Measurements from ENCODE around the gene TMSB10.
A peak's percentile ranks its signal among the peaks of the same experiment; 100 is the strongest.

TMSB10 gene

DNA sequence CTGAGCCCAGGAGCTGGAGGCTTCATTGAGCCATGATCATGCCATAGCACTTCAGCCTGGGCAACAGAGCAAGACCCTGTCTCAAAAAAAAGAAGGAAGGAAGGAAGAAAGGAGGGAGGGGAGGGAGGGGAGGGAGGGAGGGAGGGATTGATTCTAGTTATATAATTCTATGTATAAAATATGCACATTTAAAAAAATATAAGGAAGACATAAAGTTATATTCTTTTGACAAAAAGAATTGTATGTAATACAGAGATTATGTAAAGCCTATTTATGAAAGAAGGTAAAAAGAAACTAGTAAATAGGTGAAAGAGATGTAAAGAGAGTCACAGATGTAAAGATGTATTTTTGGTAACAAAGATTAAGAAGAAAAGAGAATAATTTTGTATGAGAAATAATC, 17.6 kb downstream of the TMSB10 start:
- TF ChIP-seq, protein P1, sequence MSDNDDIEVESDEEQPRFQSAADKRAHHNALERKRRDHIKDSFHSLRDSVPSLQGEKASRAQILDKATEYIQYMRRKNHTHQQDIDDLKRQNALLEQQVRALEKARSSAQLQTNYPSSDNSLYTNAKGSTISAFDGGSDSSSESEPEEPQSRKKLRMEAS (IDR thresholded peaks at IDR 0.05; ENCODE audit: low read depth, low read length), result no peak
- no peak for TF ChIP-seq POLR2A (IDR thresholded peaks at IDR 0.05; ENCODE audit: extremely low read depth, insufficient read length)
- no peak for TF ChIP-seq CTCF (IDR thresholded peaks at IDR 0.05; ENCODE audit: low read depth, low read length)
- TF ChIP-seq MYC (IDR thresholded peaks at IDR 0.05; ENCODE audit: low read depth, low read length), result no peak
- no peak for DNase-seq (ENCODE audit: low read depth)
- H3K4me3 ChIP-seq (ENCODE audit: low read depth, low read length), result no peak overlapping the region

GRCh38 chr2:84924173-84925106, 19.0 kb downstream of the TMSB10 start:
- no peak overlapping the region for H3K4me3 ChIP-seq (ENCODE audit: low read depth, low read length)
- peak; percentile 57 for DNase-seq (ENCODE audit: low read depth)
- no peak for TF ChIP-seq POLR2A (IDR thresholded peaks at IDR 0.05; ENCODE audit: extremely low read depth, insufficient read length)
- TF ChIP-seq, protein P1 (IDR thresholded peaks at IDR 0.05; ENCODE audit: low read depth, low read length), result no peak

GRCh38 chr2:84925336-84925723, 19.9 kb downstream of the TMSB10 start:
- no peak overlapping the region for H3K4me3 ChIP-seq (ENCODE audit: low read depth, low read length)
- no peak for DNase-seq (ENCODE audit: low read depth)
- TF ChIP-seq, protein P1 (IDR thresholded peaks at IDR 0.05; ENCODE audit: low read depth, low read length), result no peak
- TF ChIP-seq MYC (IDR thresholded peaks at IDR 0.05; ENCODE audit: low read depth, low read length) (no peak), POLR2A (IDR thresholded peaks at IDR 0.05; ENCODE audit: extremely low read depth, insufficient read length) (no peak), CTCF (IDR thresholded peaks at IDR 0.05; ENCODE audit: low read depth, low read length) (no peak)

DNA sequence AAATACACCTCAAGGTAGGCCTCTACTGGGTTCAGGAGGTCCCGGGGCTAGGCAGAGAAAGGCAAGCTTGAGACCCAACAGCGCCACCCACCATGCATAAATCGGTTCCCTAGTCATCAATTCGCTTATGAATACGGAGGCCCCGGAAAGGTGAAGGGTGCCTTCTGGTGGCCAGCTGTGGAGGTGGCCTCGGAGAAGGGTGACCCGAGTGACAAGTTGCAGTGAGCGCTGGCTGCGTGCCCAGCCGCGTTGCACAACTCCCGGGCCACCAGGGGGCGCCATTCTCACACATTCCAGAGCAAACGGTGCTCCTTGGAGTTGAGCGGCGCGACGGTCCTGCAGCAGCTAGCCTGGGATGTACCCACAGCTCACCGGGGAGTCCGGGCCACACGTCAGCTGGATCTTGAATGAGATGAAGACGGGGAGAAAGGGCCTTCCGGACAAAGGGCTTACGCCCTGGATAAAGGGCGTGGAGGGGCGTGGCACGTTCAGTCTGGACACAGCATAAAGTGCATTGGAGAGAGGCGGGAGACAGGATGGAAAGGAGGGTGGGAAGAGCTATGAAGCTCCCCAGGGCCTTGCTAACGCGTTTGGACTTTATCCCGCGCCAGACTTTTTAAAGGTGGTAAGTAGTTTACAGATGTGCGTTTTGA, 20.4 kb downstream of the TMSB10 start:
- H3K4me3 ChIP-seq (ENCODE audit: low read depth, low read length), result no peak overlapping the region
- DNase-seq (ENCODE audit: low read depth), result peak; percentile 99
- TF ChIP-seq, protein P1 (IDR thresholded peaks at IDR 0.05; ENCODE audit: low read depth, low read length), result peak; percentile 85
- peak; percentile 98 for TF ChIP-seq CTCF (IDR thresholded peaks at IDR 0.05; ENCODE audit: low read depth, low read length)
- no peak for TF ChIP-seq POLR2A (IDR thresholded peaks at IDR 0.05; ENCODE audit: extremely low read depth, insufficient read length)
- TF ChIP-seq MYC (IDR thresholded peaks at IDR 0.05; ENCODE audit: low read depth, low read length), result peak; percentile 88

GRCh38 chr2:84927275-84927627, 21.8 kb downstream of the TMSB10 start:
- no peak for TF ChIP-seq CTCF (IDR thresholded peaks at IDR 0.05; ENCODE audit: low read depth, low read length)
- TF ChIP-seq POLR2A (IDR thresholded peaks at IDR 0.05; ENCODE audit: extremely low read depth, insufficient read length), result no peak
- no peak for TF ChIP-seq MYC (IDR thresholded peaks at IDR 0.05; ENCODE audit: low read depth, low read length)
- TF ChIP-seq, protein P1 (IDR thresholded peaks at IDR 0.05; ENCODE audit: low read depth, low read length), result no peak
- H3K4me3 ChIP-seq (ENCODE audit: low read depth, low read length), result no peak overlapping the region
- DNase-seq (ENCODE audit: low read depth), result no peak

DNA sequence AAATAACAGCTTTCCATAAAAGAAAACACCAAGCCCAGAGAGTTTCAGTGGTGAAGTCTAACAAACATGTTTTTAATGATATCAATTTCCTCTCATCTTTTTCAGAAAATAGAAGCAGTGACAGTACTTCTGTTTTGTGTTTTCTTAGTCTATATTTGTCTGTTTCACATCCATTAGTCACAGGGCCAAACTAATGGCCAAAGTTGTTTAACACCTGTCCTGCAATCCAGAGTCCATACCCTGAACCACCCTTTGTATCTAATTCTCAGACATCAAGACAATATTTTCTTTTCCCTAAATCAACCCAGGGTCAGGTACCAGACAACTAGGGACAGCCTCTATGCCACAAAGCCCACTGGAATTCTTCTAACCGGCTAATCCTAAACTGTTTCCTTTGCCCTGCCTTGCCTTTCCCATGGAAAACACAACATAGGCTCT, 25.9 kb downstream of the TMSB10 start:
- no peak for DNase-seq (ENCODE audit: low read depth)
- no peak overlapping the region for H3K4me3 ChIP-seq (ENCODE audit: low read depth, low read length)
- TF ChIP-seq POLR2A (IDR thresholded peaks at IDR 0.05; ENCODE audit: extremely low read depth, insufficient read length), result no peak
- TF ChIP-seq, protein P1 (IDR thresholded peaks at IDR 0.05; ENCODE audit: low read depth, low read length), result no peak
- TF ChIP-seq CTCF (IDR thresholded peaks at IDR 0.05; ENCODE audit: low read depth, low read length), result no peak
- TF ChIP-seq MYC (IDR thresholded peaks at IDR 0.05; ENCODE audit: low read depth, low read length), result no peak

Data from NB4 (cell line).